GM12873 (cell line): ENCODE results near the gene MNT.

Source experiments
- CTCF ChIP-seq: IDR thresholded peaks from 2 replicates; pipeline ENCODE4 v1.5.1; 2012; ENCODE audit warnings: low read depth, mild to moderate bottlenecking, moderate library complexity, low read length, control low read depth; ENCODE audit not compliant: insufficient read depth; ENCODE audit errors: missing control alignments

MNT gene

DNA sequence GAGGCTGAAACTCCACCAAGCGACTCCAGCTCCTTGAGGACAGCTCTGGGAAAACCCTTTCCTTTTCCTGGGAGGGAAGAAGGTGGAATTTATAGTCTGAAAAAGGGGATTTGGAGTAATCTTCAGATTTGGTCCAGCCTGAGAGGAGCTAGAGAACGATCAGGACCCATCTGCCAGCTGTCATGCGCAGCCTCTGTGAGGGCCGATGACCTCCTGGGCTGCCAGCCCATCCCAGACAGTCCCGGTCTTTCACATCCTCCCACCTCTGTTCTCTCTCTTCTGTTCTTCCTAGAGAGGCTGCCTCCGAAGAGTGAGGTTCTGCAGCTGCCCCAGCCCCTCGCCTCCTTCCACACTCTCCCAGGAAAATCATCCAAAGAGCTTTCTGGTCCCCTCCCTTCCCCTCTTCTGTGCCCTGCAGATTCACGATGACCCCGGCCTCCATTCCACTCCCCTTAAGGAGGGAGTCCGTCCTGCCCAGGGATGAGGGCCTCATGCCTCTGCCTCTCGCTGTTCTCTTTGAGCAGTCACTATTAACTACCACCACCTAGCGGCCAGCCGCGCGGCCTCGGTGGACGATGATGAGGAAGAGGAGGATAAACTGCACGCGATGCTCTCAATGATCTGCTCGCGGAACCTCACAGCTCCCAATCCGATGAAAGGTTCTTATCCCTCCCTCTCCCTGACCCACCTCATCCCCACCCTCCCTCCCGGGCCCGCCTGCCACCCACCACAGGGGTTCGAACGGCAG, 33.9 kb downstream of the MNT start:
- TF ChIP-seq CTCF, result no peak

- no peak for TF ChIP-seq CTCF
Observed at GRCh38 chr17:2365132-2365531, 35.7 kb downstream of the MNT start.

DNA sequence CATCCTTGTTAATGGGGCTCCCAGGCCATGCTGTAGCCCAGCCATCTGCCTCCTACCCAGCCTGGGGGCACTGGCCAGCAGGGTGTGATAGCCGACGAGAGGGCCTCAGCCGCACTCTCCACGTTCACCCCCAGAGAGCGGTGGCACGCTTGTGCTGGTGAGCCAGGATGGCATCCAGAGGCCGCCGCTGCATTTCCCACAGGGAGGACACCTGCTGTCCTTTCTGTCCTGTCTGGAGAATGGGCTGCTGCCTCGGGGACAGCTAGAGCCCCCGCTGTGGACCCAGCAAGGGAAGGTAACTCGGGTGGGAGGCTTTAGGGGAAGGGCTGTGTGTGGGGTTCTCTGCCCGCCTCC, 36.1 kb downstream of the MNT start:
- TF ChIP-seq CTCF, result no peak

GRCh38 chr17:2363851-2364762, 36.8 kb downstream of the MNT start:
- no peak for TF ChIP-seq CTCF

- no peak for TF ChIP-seq CTCF
Observed at GRCh38 chr17:2363318-2363717, 37.5 kb downstream of the MNT start.

DNA sequence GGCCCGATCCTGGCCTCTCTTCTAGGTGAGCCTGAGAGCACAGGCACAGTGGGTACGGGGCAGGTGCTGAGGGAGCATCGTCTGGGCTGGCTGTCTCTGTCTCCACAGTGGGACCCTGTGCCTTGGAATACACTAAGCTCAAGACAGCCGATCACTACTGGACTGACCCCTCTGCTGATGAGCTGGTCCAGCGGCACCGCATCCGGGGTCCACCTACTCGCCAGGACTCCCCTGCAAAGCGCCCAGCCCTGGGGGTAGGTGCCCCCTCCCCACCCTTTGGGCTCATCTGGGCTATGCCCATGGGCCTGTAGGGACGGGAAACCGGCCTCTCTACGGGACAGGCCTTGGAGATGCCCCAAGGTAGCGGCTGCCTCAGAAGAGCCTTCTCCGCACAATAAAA, 38.0 kb downstream of the MNT start:
- TF ChIP-seq CTCF, result no peak

DNA sequence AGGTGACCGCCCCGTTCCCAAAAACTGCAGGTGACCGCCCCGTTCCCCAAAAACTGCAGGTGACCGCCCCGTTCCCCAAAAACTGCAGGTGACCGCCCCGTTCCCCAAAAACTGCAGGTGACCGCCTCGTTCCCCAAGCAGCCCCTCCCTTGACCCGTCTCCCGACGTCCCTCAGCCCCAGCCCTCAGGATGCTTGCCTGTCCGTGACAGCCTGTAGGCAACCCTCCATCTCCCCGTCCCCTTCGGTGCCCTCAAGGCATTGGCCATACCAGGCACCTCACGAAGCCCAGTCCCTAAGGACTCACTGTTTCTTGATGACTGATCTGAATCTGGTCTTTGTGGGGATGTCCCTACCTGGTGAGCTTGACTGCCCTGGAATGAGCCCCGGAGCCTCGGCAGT, 38.4 kb downstream of the MNT start:
- TF ChIP-seq CTCF, result no peak
